Keratinocyte (primary cell): ENCODE measurements around the gene METTL9. TPM values are rescaled to one million over a fixed set of nuclear protein-coding genes. Genes with fewer than 3 reads are reported as not detected.

Experiments
- DNase-seq: peaks from one replicate; pipeline ENCODE4 v3.0.0-alpha.2; 2011; ENCODE audit warnings: low read depth, missing footprints, low spot score
- FAIRE-seq: peaks from 2 replicates; lab custom pipeline; 2011; peaks lifted over from hg19 to GRCh38; lab: Jason Lieb, UNC
- H2AFZ ChIP-seq: 2 replicates; pipeline ENCODE4 v1.6.0; 2012; ENCODE audit warnings: low read length, control low read depth, inconsistent platforms; ENCODE audit not compliant: control insufficient read depth
- H3K27ac ChIP-seq: 2 replicates; pipeline ENCODE4 v1.5.1; 2011; ENCODE audit warnings: low read length; ENCODE audit not compliant: control insufficient read depth, insufficient read depth
- H3K27me3 ChIP-seq: 3 replicates; pipeline ENCODE4 v1.6.0; 2011; ENCODE audit warnings: low read length; ENCODE audit not compliant: control insufficient read depth, insufficient read depth; ENCODE audit errors: extremely low read depth
- H3K36me3 ChIP-seq, 2 experiments: 2 replicates in 1 of 2; 3 replicates in 1 of 2; pipeline ENCODE4 v1.5.1; 2011; ENCODE audit warnings: low read length in 2 of 2, mild to moderate bottlenecking in 1 of 2; ENCODE audit not compliant: control insufficient read depth in 2 of 2, insufficient read depth in 2 of 2; ENCODE audit errors: extremely low read depth in 1 of 2
- H3K4me1 ChIP-seq: 3 replicates; pipeline ENCODE4 v1.5.1; 2011; ENCODE audit warnings: low read length; ENCODE audit not compliant: control insufficient read depth, insufficient read depth; ENCODE audit errors: extremely low read depth
- H3K4me2 ChIP-seq: 3 replicates; pipeline ENCODE4 v1.6.0; 2011; ENCODE audit warnings: low read depth, low read length; ENCODE audit not compliant: control insufficient read depth, insufficient read depth; ENCODE audit errors: extremely low read depth
- H3K4me3 ChIP-seq, 3 experiments: fragments of 200-600 bp in 1 of 3; sonication (generic) in 1 of 3; 2 replicates in 2 of 3; 3 replicates in 1 of 3; pipeline ENCODE4 v1.5.1; 2011 to 2016; ENCODE audit warnings: low read length in 3 of 3, mild to moderate bottlenecking in 3 of 3, control low read depth in 2 of 3, inconsistent platforms in 1 of 3, low read depth in 1 of 3, mixed read lengths in 1 of 3, mixed run types in 1 of 3, moderate library complexity in 1 of 3; ENCODE audit not compliant: control insufficient read depth in 2 of 3, insufficient read depth in 2 of 3; ENCODE audit errors: extremely low read depth in 1 of 3
- H3K79me2 ChIP-seq: 2 replicates; pipeline ENCODE4 v1.6.0; 2012; ENCODE audit warnings: low read length; ENCODE audit not compliant: control insufficient read depth, insufficient read depth
- H3K9ac ChIP-seq: 3 replicates; pipeline ENCODE4 v1.6.0; 2011; ENCODE audit warnings: low read length; ENCODE audit not compliant: control insufficient read depth, insufficient read depth; ENCODE audit errors: extremely low read depth
- H3K9me1 ChIP-seq: 3 replicates; pipeline ENCODE4 v1.6.0; 2011; ENCODE audit warnings: low read length; ENCODE audit not compliant: control insufficient read depth, insufficient read depth; ENCODE audit errors: extremely low read depth
- H3K9me3 ChIP-seq: 2 replicates; pipeline ENCODE4 v1.5.1; 2012; ENCODE audit warnings: low read depth, low read length; ENCODE audit not compliant: control insufficient read depth
- H4K20me1 ChIP-seq: 3 replicates; pipeline ENCODE4 v1.6.0; 2011; ENCODE audit warnings: low read length; ENCODE audit not compliant: control insufficient read depth, insufficient read depth; ENCODE audit errors: extremely low read depth
- CTCF ChIP-seq, 3 experiments: IDR thresholded peaks in 1 of 3; conservative IDR thresholded peaks in 1 of 3; optimal IDR thresholded peaks in 1 of 3; 2 replicates in 2 of 3; 3 replicates in 1 of 3; pipeline versions ENCODE3 to v1.5.1; 2011; ENCODE audit warnings: low read length in 3 of 3, mild to moderate bottlenecking in 3 of 3, moderate library complexity in 2 of 3, control low read depth in 1 of 3, inconsistent platforms in 1 of 3; ENCODE audit not compliant: insufficient read depth in 2 of 3; ENCODE audit errors: extremely low read depth in 1 of 3
- EZH2 ChIP-seq: IDR thresholded peaks from one replicate; pipeline ENCODE4 v1.6.1; 2012; ENCODE audit warnings: inconsistent platforms, mild to moderate bottlenecking, low read length, moderate library complexity
- dilution Hi-C: fragments of 300-500 bp; cut with MboI; formaldehyde crosslinking; loops from one replicate; pipeline ENCODE4 v1.7.0; 2020; ENCODE audit warnings: low sequenced_read_pairs; ENCODE audit not compliant: extremely low pct_ligation_motif_present
- polyA plus RNA-seq, 5 experiments: library from polyadenylated mRNA; depleted of rRNA in 3 of 5; stranded (reverse) in 3 of 5; stranded (forward) in 1 of 5; unstranded in 1 of 5; fragments of >200 nt; gene quantifications; 1 replicate in 1 of 5; 2 replicates in 3 of 5; 3 replicates in 1 of 5; pipeline versions ENCODE4 v1.2.1 to v1.2.3, GENCODE V29; 2011 to 2012; ENCODE audit warnings: missing spikeins in 2 of 5, low read depth in 1 of 5, low replicate concordance in 1 of 5

Gene METTL9
- polyA plus RNA-seq, 1 donor (not counting 4 experiments of a cell fraction or from before 2014, with no cell fraction given), result 108 TPM

- peak within 1 kb of the TSS; percentile 42 for H2AFZ ChIP-seq
- H3K4me1 ChIP-seq, result no peaks in the 10 kb centered on the region
- H3K4me3 ChIP-seq, result peak within 1 kb of the TSS in 2 of 3 experiments; percentile 8 to 34
- FAIRE-seq (no peak), DNase-seq (no peak)
- H3K4me2 ChIP-seq, result peak within 1 kb of the TSS; percentile 53
- dilution Hi-C loops, result no loop called here
- no peaks in the 10 kb centered on the region for H4K20me1 ChIP-seq
- no peak for TF ChIP-seq CTCF (optimal IDR thresholded peaks at IDR 0.05 in 1 of 3, IDR thresholded peaks at IDR 0.05 in 1 of 3, conservative IDR thresholded peaks at IDR 0.05 in 1 of 3; ENCODE audit: extremely low read depth in 1 of 3, insufficient read depth in 2 of 3, low read length in 3 of 3)
- TF ChIP-seq EZH2, result no peak
- H3K9me3 ChIP-seq, result no peaks in the 10 kb centered on the region
- no peak within 1 kb of the TSS for H3K9ac ChIP-seq
- H3K79me2 ChIP-seq, result no peaks in the 10 kb centered on the region
- H3K36me3 ChIP-seq, result no peaks in the 10 kb centered on the region
- no peaks in the 10 kb centered on the region for H3K9me1 ChIP-seq
- no peak within 1 kb of the TSS for H3K27ac ChIP-seq
- no peaks in the 10 kb centered on the region for H3K27me3 ChIP-seq
Measured at GRCh38 chr16:21663889-21664647, 64.7 kb downstream of the METTL9 start, which contains the start of gene OTOA. OTOA (plus strand) TSS chr16:21663968; CDS start chr16:21678515, 14,547 bp downstream.

GRCh38 chr16:21664801-21665492 lies 65.6 kb downstream of the METTL9 start:
- no peak for FAIRE-seq

More at GRCh38 chr16:21664801-21665492, 65.6 kb downstream of the METTL9 start:
- H3K9me1 ChIP-seq, result no peaks in the 10 kb centered on the region
- no peak overlapping the region for H2AFZ ChIP-seq
- TF ChIP-seq CTCF (optimal IDR thresholded peaks at IDR 0.05 in 1 of 3, IDR thresholded peaks at IDR 0.05 in 1 of 3, conservative IDR thresholded peaks at IDR 0.05 in 1 of 3; ENCODE audit: extremely low read depth in 1 of 3, insufficient read depth in 2 of 3, low read length in 3 of 3) (no peak), EZH2 (no peak)
- H3K36me3 ChIP-seq, result no peaks in the 10 kb centered on the region
- H3K4me3 ChIP-seq, result no peak overlapping the region
- no peak for DNase-seq
- H3K79me2 ChIP-seq, result no peaks in the 10 kb centered on the region
- H4K20me1 ChIP-seq, result no peaks in the 10 kb centered on the region
- H3K9ac ChIP-seq, result no peak overlapping the region
- H3K9me3 ChIP-seq, result no peaks in the 10 kb centered on the region
- no peaks in the 10 kb centered on the region for H3K4me1 ChIP-seq
- H3K4me2 ChIP-seq, result no peak overlapping the region
- no peaks in the 10 kb centered on the region for H3K27me3 ChIP-seq
- dilution Hi-C loops, result no loop called here
- H3K27ac ChIP-seq, result no peak overlapping the region
